GDM1 (cell line): Measurements from ENCODE around the gene SLC7A5.
"Not testable (repeated sequence)": the region's sequence is repeated elsewhere in the genome, so short reads cannot be mapped to it uniquely, and the experiment has no call there.

Experiments
- DNase-seq: peaks from one replicate; lab custom pipeline; 2025; lab: John Stamatoyannopoulos, UW

SLC7A5 gene

GRCh38 chr16:87822108-87822970, 47.0 kb downstream of the SLC7A5 start:
- no peak for DNase-seq

- DNase-seq, result no peak
These were observed 47.8 kb downstream of the SLC7A5 start for GRCh38 chr16:87821376-87822107.

DNA sequence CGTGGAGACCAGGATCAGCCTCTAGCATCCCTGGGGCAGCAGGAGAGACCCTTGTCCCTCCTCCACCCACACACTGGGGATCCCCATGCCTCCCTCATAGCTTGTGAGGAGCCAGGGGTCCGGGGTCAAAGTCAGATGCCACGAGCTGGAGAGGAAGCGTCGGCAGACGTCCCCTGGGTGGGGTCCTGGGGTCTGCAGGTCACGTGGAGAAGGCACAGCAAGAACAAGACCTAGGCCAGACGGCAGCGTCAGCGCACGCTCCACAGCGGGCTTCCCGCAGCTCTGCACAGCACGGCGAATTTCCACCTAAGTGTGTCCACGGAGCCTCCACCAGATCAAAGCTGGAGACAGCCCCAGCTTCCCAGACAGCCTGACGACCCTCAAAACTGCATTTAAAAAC, 49.3 kb downstream of the SLC7A5 start:
- DNase-seq, result no peak

GRCh38 chr16:87819282-87819681, 50.0 kb downstream of the SLC7A5 start:
- DNase-seq, result no peak

DNA sequence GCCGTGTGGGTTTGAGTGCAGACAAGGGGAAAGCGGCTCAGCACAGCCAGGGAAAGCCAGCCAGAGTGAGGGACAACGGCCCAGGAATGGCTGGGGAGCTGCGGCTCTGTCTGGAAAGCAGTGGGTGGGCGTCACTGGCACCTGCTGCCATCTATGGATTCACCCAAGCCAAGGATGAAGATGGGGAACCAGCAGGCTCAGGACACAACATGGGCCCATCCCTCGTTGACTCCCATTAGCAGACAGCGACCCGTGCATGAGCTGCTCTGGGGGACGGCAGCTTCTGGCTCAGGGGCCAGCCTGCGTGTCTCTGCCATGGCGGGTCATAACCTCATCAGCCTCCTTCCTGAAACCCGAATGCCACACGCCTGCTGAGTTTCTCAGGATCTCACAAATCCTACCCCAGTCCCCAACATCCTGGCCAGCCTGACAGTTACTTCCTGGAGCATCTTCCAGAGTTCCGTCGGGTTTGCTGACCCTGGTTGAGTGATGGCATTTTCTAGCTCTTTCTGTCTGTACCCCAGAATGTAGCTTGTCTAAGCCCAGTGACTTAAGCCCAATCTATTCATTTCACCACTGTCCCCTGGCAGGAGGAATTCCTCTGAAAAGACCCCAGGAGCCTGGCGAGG, 50.7 kb downstream of the SLC7A5 start:
- no peak for DNase-seq

GRCh38 chr16:87817910-87818309, 51.4 kb downstream of the SLC7A5 start:
- no peak for DNase-seq

- DNase-seq, result not testable (repeated sequence)
These were observed 51.9 kb downstream of the SLC7A5 start for GRCh38 chr16:87817370-87817769.

- no peak for DNase-seq
These were observed 52.7 kb downstream of the SLC7A5 start for GRCh38 chr16:87816507-87817100.

DNA sequence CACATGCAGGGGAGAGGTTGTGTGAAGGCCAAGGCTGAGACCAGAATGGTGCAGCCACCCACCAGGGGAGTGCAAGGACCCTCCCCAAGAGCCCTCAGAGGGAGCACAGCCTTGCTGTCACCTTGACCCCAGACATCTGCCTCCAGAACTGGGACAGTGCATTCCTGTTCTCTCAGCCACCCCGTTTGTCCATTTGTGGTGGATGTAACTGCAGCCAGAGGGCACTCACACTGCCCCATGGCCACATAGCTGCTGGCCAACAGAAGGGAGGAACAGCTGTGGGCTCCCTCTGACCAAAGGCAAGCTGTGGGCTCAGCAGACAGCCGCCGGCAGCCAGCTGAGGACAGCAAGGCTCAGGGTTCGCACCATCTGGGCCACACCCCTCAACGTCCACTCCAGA, 53.7 kb downstream of the SLC7A5 start:
- no peak for DNase-seq

GRCh38 chr16:87812200-87812656, 57.1 kb downstream of the SLC7A5 start:
- no peak for DNase-seq

- DNase-seq, result not testable (repeated sequence)
These were observed 57.9 kb downstream of the SLC7A5 start for GRCh38 chr16:87811454-87811853.

DNA sequence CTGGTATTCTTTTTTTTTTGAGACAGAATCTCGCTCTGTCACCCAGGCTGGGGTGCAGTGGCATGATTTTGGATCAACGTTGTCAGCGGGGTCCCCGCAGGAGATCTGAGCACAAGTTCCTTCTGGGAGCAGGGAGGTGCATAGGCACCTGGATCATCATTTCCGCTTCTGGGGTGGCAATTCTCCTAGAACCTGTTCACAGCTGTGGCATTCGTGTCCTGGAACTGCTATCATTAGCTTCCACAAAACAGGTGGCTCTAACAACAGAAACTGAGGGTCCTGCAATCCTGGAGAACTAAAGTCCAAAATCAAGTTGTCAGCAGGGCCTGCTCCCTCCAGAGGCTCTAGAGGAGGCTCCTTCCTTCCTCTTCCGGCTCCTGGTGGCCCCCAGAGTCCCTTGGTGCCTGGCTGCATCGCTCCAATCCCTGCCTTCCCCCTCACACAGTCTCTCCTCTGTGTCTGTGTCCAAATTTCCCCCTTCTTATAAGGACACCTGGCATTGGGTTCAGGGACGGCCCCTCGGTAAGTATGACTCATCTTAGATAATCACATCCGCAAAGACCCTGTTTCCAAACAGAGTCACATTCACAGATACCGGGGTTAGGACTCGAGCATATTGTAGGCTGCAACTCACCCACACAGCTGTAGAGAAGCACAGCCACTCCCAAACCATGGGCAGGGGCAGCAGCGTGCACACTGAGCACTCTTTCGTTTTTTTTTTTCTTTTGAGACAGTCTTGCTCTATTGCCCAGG, 60.0 kb downstream of the SLC7A5 start:
- DNase-seq, result no peak

DNA sequence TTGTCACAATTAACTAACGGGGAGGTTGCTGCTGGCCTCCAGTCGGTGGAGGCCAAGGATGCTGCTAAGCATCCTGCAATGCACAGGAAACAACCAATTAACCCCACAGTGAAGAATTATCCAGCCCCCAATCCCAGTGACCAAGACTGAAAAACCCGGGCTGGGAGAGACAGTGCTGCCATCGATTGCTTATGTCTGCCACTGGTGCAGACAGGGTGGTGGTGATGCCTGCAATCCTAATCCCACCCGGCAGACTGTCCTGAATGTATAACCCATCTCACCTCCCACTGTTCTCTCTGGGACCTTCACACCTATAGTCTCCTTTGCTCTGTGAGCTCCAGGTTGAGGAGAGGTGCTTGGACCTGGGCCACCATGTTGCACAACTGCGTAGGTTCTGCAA, 61.2 kb downstream of the SLC7A5 start:
- DNase-seq, result no peak

- DNase-seq, result peak; percentile 21
These were observed 62.4 kb downstream of the SLC7A5 start for GRCh38 chr16:87806641-87807546.

DNA sequence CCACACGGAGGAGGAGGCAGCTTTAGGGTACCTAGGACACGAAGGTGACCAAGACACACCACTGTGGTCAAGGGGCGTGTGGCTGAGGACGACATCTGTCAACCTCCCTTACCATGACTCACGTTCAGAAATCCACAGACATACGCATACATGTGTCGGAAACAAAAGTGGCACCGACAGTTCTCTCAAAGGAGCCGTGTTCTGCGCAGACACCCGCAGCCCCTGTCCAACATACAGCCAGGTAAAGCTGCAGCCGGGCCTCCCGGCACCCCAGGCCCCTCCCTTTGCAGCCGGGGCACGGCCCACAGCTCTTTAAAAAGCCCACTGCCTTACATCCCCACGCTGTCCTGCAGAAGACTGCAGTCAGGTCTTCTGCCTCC, 63.1 kb downstream of the SLC7A5 start:
- DNase-seq, result no peak

DNA sequence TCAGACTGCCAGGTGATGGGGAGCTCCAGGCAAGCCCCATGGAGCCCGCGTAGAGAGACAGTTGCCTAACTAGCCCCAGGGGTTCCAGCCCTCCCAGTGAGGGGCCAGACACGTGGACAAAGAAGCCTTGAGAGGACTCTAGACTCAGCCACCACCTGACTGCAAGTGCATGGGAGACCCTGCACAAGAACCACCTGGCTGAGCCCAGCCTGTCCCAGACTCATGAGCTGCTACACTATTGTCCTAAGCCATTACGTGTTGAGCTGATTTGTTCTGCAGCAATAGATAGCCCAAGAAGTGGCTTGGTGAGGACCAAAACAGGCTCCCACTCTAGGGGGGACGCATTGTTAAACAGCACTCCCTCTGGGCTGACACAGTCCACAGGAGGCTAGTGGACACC, 65.9 kb downstream of the SLC7A5 start:
- DNase-seq, result no peak

- DNase-seq, result no peak
These were observed 66.6 kb downstream of the SLC7A5 start for GRCh38 chr16:87802670-87803069.

DNA sequence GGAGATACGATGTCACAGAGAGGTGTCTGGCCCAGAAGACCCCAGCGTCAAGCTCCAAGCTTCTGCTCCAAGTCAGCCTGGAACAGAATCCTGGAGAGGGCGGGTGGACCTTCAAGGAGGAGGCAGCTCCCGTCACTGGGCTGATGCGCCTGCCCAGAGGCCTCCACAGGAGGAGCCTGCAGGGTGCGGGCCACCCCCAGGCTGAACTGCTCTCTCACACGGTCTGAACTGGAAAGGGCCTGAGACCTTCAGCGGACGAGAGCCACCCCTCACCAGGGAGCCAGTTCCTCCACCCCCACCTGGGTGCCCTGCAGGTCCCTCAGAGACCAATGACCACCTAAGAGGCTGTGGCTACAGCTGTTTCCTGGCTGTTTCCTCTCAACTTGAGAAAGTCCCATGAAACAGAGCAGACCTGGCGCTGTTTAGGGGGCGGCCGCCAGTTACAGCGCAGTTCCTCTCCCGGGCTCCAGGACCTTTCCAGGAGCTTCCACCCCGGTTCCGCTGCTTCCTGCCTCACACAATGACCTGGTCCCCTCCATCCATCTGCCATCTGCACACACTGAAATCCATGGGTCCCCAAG, 67.5 kb downstream of the SLC7A5 start:
- DNase-seq, result no peak

GRCh38 chr16:87800497-87800896, 68.8 kb downstream of the SLC7A5 start:
- DNase-seq, result no peak

- DNase-seq, result no peak
These were observed 74.0 kb downstream of the SLC7A5 start for GRCh38 chr16:87795336-87795735.
